ENCODE measurements around the gene MAFG. TPM values are rescaled to one million over a fixed set of nuclear protein-coding genes. Genes with fewer than 3 reads are reported as not detected.
A peak's percentile ranks its signal among the peaks of the same experiment; 100 is the strongest.

The MAFG gene
- total RNA-seq, 4 donors from 2014 or later, result 9.7 to 23.1 (median 12.7) TPM

GRCh38 chr17:81960130-81960958 lies 32.8 kb upstream of the MAFG start:
- Histone ChIP-seq H3K36me3 (no peaks in the 10 kb centered on the region), H3K4me1 (peaks cover 0 to 20% of the 10 kb centered on the region in 2 donors), H3K4me3 (peak overlapping the region in 1 of 2 donors; percentile 29), H3K27me3 (peaks cover 20 to 31% of the 10 kb centered on the region in 2 donors), H3K9me3 (no peaks in the 10 kb centered on the region), H3K27ac (no peak overlapping the region)
- TF ChIP-seq POLR2A (IDR thresholded peaks at IDR 0.05), result no peak
- no peak for TF ChIP-seq CTCF (IDR thresholded peaks at IDR 0.05)
- no peak for DNase-seq
- intact Hi-C loops (cut with DNase I; ENCODE audit: low total_unique reads), result loop anchor here (5.0 kb wide), 1 partner anchor 57 kb away; no protein-coding TSS in a partner anchor

GRCh38 chr17:81959362-81960129 lies 32.0 kb upstream of the MAFG start:
- peaks cover 0 to 20% of the 10 kb centered on the region in 2 donors for H3K4me1 ChIP-seq
- no peaks in the 10 kb centered on the region for H3K9me3 ChIP-seq
- no peaks in the 10 kb centered on the region for H3K36me3 ChIP-seq
- DNase-seq, result peak in 1 of 2 donors; percentile 67
- peaks cover 20 to 31% of the 10 kb centered on the region in 2 donors for H3K27me3 ChIP-seq
- H3K4me3 ChIP-seq, result peak overlapping the region in 1 of 2 donors; percentile 29
- intact Hi-C loops (cut with DNase I; ENCODE audit: low total_unique reads), result loop anchor here (5.0 kb wide), 1 partner anchor 58 kb away; no protein-coding TSS in a partner anchor
- TF ChIP-seq POLR2A (IDR thresholded peaks at IDR 0.05) (peak in 1 of 2 donors; percentile 36), CTCF (IDR thresholded peaks at IDR 0.05) (peak; percentile 40 to 99 (median 96))
- no peak overlapping the region for H3K27ac ChIP-seq

GRCh38 chr17:81958633-81959342 lies 31.3 kb upstream of the MAFG start:
- Histone ChIP-seq H3K4me3 (no peak overlapping the region), H3K9me3 (no peaks in the 10 kb centered on the region), H3K27ac (no peak overlapping the region), H3K4me1 (peaks cover 0 to 20% of the 10 kb centered on the region in 2 donors), H3K27me3 (peaks cover 20 to 31% of the 10 kb centered on the region in 2 donors), H3K36me3 (no peaks in the 10 kb centered on the region)
- DNase-seq, result no peak
- intact Hi-C loops (cut with DNase I; ENCODE audit: low total_unique reads), result no loop called here
- TF ChIP-seq POLR2A (IDR thresholded peaks at IDR 0.05), result no peak
- TF ChIP-seq CTCF (IDR thresholded peaks at IDR 0.05), result no peak

GRCh38 chr17:81957691-81958432 lies 30.3 kb upstream of the MAFG start:
- H3K4me3 ChIP-seq, result no peak overlapping the region
- peaks cover 0 to 20% of the 10 kb centered on the region in 2 donors for H3K4me1 ChIP-seq
- no peak for DNase-seq
- TF ChIP-seq POLR2A (IDR thresholded peaks at IDR 0.05) (no peak), CTCF (IDR thresholded peaks at IDR 0.05) (no peak)
- no peaks in the 10 kb centered on the region for H3K9me3 ChIP-seq
- intact Hi-C loops (cut with DNase I; ENCODE audit: low total_unique reads), result no loop called here
- H3K27me3 ChIP-seq, result peaks cover 20 to 31% of the 10 kb centered on the region in 2 donors
- H3K36me3 ChIP-seq, result no peaks in the 10 kb centered on the region
- no peak overlapping the region for H3K27ac ChIP-seq
